Vagina (tissue), 2 donors: ENCODE measurements around the gene XYLB.

Experiments
- POLR2A ChIP-seq, 2 donors: fragments of 450-650 bp; IDR thresholded peaks; one replicate each; pipeline ENCODE4 v1.6.1; 2017; ENCODE audit warnings: antibody characterized with exemption in 2 of 2, mild to moderate bottlenecking in 2 of 2, moderate library complexity in 2 of 2
- POLR2AphosphoS5 ChIP-seq, 2 donors: sonication (generic); formaldehyde crosslinking; IDR thresholded peaks; one replicate each; pipeline ENCODE4 v1.9.0; 2017; ENCODE audit warnings: antibody characterized with exemption in 2 of 2, mild to moderate bottlenecking in 2 of 2, low read depth in 1 of 2; ENCODE audit not compliant: insufficient read depth in 1 of 2
- TF ChIP-seq, protein P1 (sequence below), 3 experiments: fragments of 450-650 bp in 2 of 3; fragments of 200-600 bp in 1 of 3; sonication (generic) in 1 of 3; IDR thresholded peaks; one replicate each; pipeline ENCODE4 v1.5.1; 2017 to 2019; ENCODE audit warnings: antibody characterized with exemption in 3 of 3, mild to moderate bottlenecking in 2 of 3, moderate library complexity in 2 of 3

DNA sequence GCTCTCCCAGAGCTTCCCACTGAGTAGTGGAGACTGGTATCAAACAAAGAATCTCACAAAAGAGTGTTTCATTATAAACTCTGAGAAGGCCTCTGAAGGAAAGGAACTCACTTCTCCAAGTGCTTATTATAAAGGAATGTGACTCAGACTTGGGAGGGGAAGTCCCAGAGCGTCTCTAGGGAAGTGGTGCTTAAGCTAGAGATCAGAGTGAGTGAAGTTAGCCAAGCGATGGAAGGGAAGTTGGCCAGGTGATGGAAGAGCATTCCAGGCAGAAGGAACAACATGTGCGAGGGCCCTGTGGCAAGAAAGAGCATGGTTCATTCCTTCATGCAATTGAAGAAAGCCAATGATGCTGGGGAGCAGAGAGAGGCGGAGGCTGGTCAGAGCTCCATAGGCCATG, 2.3 kb downstream of the XYLB start:
- TF ChIP-seq, protein P1, sequence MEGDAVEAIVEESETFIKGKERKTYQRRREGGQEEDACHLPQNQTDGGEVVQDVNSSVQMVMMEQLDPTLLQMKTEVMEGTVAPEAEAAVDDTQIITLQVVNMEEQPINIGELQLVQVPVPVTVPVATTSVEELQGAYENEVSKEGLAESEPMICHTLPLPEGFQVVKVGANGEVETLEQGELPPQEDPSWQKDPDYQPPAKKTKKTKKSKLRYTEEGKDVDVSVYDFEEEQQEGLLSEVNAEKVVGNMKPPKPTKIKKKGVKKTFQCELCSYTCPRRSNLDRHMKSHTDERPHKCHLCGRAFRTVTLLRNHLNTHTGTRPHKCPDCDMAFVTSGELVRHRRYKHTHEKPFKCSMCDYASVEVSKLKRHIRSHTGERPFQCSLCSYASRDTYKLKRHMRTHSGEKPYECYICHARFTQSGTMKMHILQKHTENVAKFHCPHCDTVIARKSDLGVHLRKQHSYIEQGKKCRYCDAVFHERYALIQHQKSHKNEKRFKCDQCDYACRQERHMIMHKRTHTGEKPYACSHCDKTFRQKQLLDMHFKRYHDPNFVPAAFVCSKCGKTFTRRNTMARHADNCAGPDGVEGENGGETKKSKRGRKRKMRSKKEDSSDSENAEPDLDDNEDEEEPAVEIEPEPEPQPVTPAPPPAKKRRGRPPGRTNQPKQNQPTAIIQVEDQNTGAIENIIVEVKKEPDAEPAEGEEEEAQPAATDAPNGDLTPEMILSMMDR (IDR thresholded peaks at IDR 0.05) = no peak
- TF ChIP-seq POLR2A (IDR thresholded peaks at IDR 0.05) = no peak
- no peak for TF ChIP-seq POLR2AphosphoS5 (IDR thresholded peaks at IDR 0.05; ENCODE audit: insufficient read depth in 1 of 2, low read depth in 1 of 2)
